ENCODE measurements around the gene OPRL1.
A peak's percentile ranks its signal among the peaks of the same experiment; 100 is the strongest.

Gene OPRL1

GRCh38 chr20:64080013-64080812 lies at the start of gene OPRL1:
Gene OPRL1, plus strand, starts transcription at chr20:64080082. Its CDS starts 12,639 bp downstream, at chr20:64092721.
- CTCF ChIA-PET: interaction anchor here (0.6 to 1.1 kb wide), 5 partner anchors 10 to 198 kb away, joined by 3 to 4 read pairs (median 3); no protein-coding TSS in a partner anchor
- peaks cover 0 to 3% of the 10 kb centered on the region in 2 experiments; a peak in 1 of 3 replicates for H3K36me3 ChIP-seq (ENCODE audit: control insufficient read depth in 2 of 2, insufficient read depth in 1 of 2, low read length in 2 of 2)
- POLR2A ChIA-PET: interaction anchor here (0.6 to 1.8 kb wide), 2 partner anchors 18 to 19 kb away, joined by 3 to 6 read pairs; partner anchors contain the start of gene TCEA2
- TF ChIP-seq ZNF514 (tag by site-specific recombination; IDR thresholded peaks at IDR 0.05): no peak
- no peak for TF ChIP-seq ZNF624 (tag by site-specific recombination; IDR thresholded peaks at IDR 0.05)
- TF ChIP-seq ZFP3 (tag by site-specific recombination; IDR thresholded peaks at IDR 0.05; ENCODE audit: low read depth): no peak
- TF ChIP-seq GLIS2 (tag by site-specific recombination; IDR thresholded peaks at IDR 0.05): peak; percentile 71
- TF ChIP-seq ZNF292 (tag by site-specific recombination; IDR thresholded peaks at IDR 0.05; ENCODE audit: borderline replicate concordance, low read depth): no peak
- TF ChIP-seq ZNF610 (tag by site-specific recombination; IDR thresholded peaks at IDR 0.05; ENCODE audit: borderline replicate concordance): no peak
- TF ChIP-seq ZNF302 (tag by site-specific recombination; IDR thresholded peaks at IDR 0.05; ENCODE audit: low read depth): no peak
- TF ChIP-seq ZNF148 (tag by site-specific recombination; IDR thresholded peaks at IDR 0.05; ENCODE audit: borderline replicate concordance): no peak
- no peak for TF ChIP-seq ZNF792 (tag by site-specific recombination; IDR thresholded peaks at IDR 0.05)
- no peak for TF ChIP-seq KLF8 (tag by site-specific recombination; IDR thresholded peaks at IDR 0.05)
- TF ChIP-seq SCRT1 (tag by site-specific recombination; IDR thresholded peaks at IDR 0.05; ENCODE audit: borderline replicate concordance): no peak
- no peak for TF ChIP-seq ZNF391 (tag by site-specific recombination; IDR thresholded peaks at IDR 0.05; ENCODE audit: borderline replicate concordance, low read depth)
- no peak for TF ChIP-seq ZNF416 (tag by site-specific recombination; IDR thresholded peaks at IDR 0.05)
- no peak for TF ChIP-seq HOXD13 (CRISPR knock-in tag; IDR thresholded peaks at IDR 0.05; ENCODE audit: borderline replicate concordance)
- no peak for TF ChIP-seq ZNF146 (tag by site-specific recombination; IDR thresholded peaks at IDR 0.05)
- no peak for TF ChIP-seq ZNF394 (tag by site-specific recombination; IDR thresholded peaks at IDR 0.05; ENCODE audit: borderline replicate concordance)
- TF ChIP-seq ZNF423 (tag by site-specific recombination; IDR thresholded peaks at IDR 0.05): no peak
- no peak for TF ChIP-seq PRDM4 (tag by site-specific recombination; IDR thresholded peaks at IDR 0.05)
- TF ChIP-seq YY2 (tag by site-specific recombination; IDR thresholded peaks at IDR 0.05): no peak
- TF ChIP-seq ZNF48 (tag by site-specific recombination; IDR thresholded peaks at IDR 0.05): no peak
- TF ChIP-seq ATF2 (tag by site-specific recombination; IDR thresholded peaks at IDR 0.05; ENCODE audit: low read depth): no peak
- no peak for TF ChIP-seq ZBTB10 (tag by site-specific recombination; IDR thresholded peaks at IDR 0.05)
- no peak for TF ChIP-seq ZNF621 (tag by site-specific recombination; IDR thresholded peaks at IDR 0.05)
- TF ChIP-seq ZNF449 (tag by site-specific recombination; IDR thresholded peaks at IDR 0.05): no peak
- TF ChIP-seq ZNF248 (tag by site-specific recombination; IDR thresholded peaks at IDR 0.05): no peak
- no peak for TF ChIP-seq ZNF585B (tag by site-specific recombination; IDR thresholded peaks at IDR 0.05)
- no peak for TF ChIP-seq ZNF626 (tag by site-specific recombination; IDR thresholded peaks at IDR 0.05)

More at GRCh38 chr20:64080013-64080812, at the start of gene OPRL1:
- Histone ChIP-seq H3K4me3 (ENCODE audit: low read depth, low read length) (peak within 1 kb of the TSS; percentile 51), H3K27ac (ENCODE audit: extremely low read depth, low read depth, low read length) (peak within 1 kb of the TSS; percentile 68; the same call in 1 of the 2 replicates), H3K9me3 (ENCODE audit: control insufficient read depth, insufficient read depth, low read depth, low read length) (no peaks in the 10 kb centered on the region), H3K4me1 (ENCODE audit: control insufficient read depth, insufficient read depth, low read length) (peaks cover 10% of the 10 kb centered on the region)

Data from HEK293 (cell line).